ENCODE measurements around the gene C1QBP.

GRCh38 chr17:5443728-5444127 is 4.8 kb upstream of the C1QBP start:
- TF ChIP-seq CTCF (IDR thresholded peaks at IDR 0.05), result no peak
- no peak for TF ChIP-seq POLR2A (IDR thresholded peaks at IDR 0.05)
- no peak for TF ChIP-seq POLR2AphosphoS5 (IDR thresholded peaks at IDR 0.05)
- TF ChIP-seq EP300 (IDR thresholded peaks at IDR 0.05), result no peak

Data from gastroesophageal sphincter (tissue), 3 donors.